ENCODE results near the gene APOA4.
A peak's percentile ranks its signal among the peaks of the same experiment; 100 is the strongest.

The APOA4 gene

DNA sequence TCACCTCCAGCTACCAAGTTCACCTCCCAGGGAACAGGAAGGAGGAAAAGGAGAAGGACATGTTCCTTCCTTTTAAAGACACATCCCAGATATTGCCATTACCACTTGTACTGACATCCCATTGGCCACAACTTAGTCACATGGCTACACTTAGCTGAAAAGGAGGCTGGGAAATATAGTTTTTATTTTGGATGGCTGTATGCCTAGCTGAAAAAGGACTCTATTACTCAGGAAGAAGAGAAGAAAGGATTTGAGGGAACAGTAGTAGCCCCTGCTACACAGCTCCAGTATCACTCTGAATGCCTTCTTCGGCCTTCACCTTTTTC lies 29.4 kb downstream of the APOA4 start:
- DNase-seq (ENCODE audit: low spot score in 2 of 2), result peak in 1 of 2 experiments; percentile 35
- in situ Hi-C loops (cut with MboI; ENCODE audit: low sequenced_read_pairs), result loop anchor here (5.0 kb wide), 1 partner anchor 309 kb away; no protein-coding TSS in a partner anchor
- no peaks in the 10 kb centered on the region for H3K9me3 ChIP-seq
- H3K4me1 ChIP-seq, result peaks cover 4% of the 10 kb centered on the region; the same call in 1 of the 2 replicates
- H3K36me3 ChIP-seq (replicated peaks), result no peaks in the 10 kb centered on the region
- H3K4me3 ChIP-seq, result no peak overlapping the region
- no peaks in the 10 kb centered on the region for H3K27me3 ChIP-seq (ENCODE audit: low read depth)

DNA sequence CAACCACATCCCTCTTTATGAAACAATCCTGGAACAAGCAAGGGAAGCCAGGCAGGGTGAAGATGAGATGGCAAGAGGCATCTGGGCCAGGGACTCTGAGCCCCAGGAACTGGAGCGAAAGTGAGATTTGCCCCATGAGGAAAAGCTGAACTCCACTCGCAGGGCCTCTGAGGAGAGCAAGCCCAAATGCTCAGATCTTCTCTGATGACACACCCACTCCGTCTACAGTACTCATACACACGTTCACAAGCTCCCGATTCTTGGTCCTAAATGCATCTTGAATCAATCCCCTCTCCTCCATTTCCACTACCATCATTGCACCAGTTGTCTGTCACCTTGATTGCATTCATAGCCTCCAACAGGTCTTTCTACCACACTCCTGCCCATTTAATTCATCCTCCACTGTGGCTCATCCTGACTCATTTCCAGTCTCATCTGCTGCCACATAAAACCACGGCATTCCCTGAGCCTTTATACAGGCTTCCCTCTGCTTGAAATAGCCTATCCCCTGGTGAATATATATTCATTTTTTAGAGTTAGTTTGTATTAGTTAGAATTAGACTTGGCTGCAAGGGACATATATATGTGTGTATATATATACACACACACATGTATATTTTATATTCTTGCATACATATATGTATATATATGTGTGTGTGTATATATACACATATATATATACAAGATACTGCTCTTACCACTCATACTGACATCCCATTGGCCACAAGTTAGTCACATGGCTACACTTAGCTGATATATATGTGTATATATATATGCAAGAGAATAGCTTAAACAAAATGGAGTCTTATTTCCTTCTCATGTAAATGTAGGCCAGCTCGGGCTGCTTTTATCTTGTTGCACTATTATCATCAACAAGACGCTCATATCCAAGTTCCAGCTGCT lies 30.0 kb downstream of the APOA4 start:
- H3K27me3 ChIP-seq (ENCODE audit: low read depth), result no peaks in the 10 kb centered on the region
- no peak for DNase-seq (ENCODE audit: low spot score in 2 of 2)
- H3K4me3 ChIP-seq, result no peak overlapping the region
- H3K9me3 ChIP-seq, result no peaks in the 10 kb centered on the region; the same call in 1 of the 2 replicates
- peaks cover 8% of the 10 kb centered on the region for H3K4me1 ChIP-seq
- in situ Hi-C loops (cut with MboI; ENCODE audit: low sequenced_read_pairs), result loop anchor here (5.0 kb wide), 1 partner anchor 309 kb away; no protein-coding TSS in a partner anchor
- no peaks in the 10 kb centered on the region for H3K36me3 ChIP-seq (replicated peaks)

DNA sequence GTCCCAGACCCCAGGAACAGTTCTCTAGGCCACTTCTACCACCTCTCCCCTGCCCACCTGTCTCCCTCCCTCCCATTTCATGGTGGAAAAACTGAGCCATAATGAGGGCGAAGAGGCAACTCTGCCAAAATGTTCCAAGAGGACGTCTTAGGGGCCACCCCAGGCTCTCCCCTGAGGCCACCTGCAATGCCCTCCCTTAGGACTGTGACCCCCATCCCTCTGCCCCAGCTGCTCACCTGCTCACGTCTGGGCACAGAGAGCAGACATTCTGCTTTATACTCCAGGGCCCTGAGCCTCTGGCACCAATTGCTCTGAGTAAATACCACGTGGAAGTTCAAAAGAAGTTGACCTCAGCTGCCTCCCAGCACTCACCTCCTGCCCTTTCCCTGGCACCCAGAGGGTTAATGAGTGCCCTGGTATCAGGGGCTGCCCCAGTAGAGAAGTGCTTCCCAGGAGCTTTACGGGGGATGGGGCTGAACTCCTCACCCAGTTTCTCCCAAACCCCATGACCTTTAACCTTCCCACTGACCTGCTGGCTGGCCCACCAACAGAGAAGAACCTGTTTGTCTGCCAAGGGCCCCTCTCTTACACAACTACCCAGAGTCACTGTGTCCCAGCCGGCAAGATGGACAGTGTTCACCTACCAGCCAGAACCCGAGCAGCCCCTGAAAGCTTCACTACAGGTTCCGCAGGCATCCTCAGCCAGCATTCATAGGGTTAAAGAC lies 30.8 kb downstream of the APOA4 start:
- H3K4me3 ChIP-seq, result no peak overlapping the region
- in situ Hi-C loops (cut with MboI; ENCODE audit: low sequenced_read_pairs), result loop anchor here (5.0 kb wide), 1 partner anchor 310 kb away; no protein-coding TSS in a partner anchor
- H3K9me3 ChIP-seq, result no peaks in the 10 kb centered on the region; the same call in 1 of the 2 replicates
- peaks cover 8% of the 10 kb centered on the region for H3K4me1 ChIP-seq
- no peaks in the 10 kb centered on the region for H3K36me3 ChIP-seq (replicated peaks)
- no peaks in the 10 kb centered on the region for H3K27me3 ChIP-seq (ENCODE audit: low read depth)
- DNase-seq (ENCODE audit: low spot score in 2 of 2), result no peak

DNA sequence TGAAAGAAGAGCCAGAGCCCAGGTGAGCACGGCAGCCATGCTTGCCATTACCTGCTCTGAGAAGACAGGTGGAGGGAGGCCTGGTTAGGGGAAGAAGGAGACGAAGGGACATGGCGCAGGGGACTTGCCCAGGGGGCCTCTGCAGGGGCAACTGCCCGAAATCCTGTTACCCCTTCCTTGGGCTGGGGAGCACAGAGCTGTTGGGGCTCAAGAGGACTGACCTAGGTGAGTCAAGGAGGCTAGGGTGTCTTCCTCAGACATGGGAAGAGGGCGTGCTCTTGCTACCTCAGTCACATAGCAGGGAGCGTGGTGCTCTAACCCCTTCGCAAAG lies 31.3 kb downstream of the APOA4 start, which contains the start of gene APOA5:
Gene APOA5 (minus strand): TSS at position 67 of the 331 bp plus-strand sequence. CDS start 19 bp downstream, at position 48.
- H3K4me3 ChIP-seq, result no peak within 1 kb of the TSS
- H3K9me3 ChIP-seq, result no peaks in the 10 kb centered on the region; the same call in 1 of the 2 replicates
- H3K27me3 ChIP-seq (ENCODE audit: low read depth), result no peaks in the 10 kb centered on the region
- no peak for DNase-seq (ENCODE audit: low spot score in 2 of 2)
- H3K4me1 ChIP-seq, result peaks cover 8% of the 10 kb centered on the region
- in situ Hi-C loops (cut with MboI; ENCODE audit: low sequenced_read_pairs), result loop anchor here (5.0 kb wide), 1 partner anchor 311 kb away; no protein-coding TSS in a partner anchor
- no peaks in the 10 kb centered on the region for H3K36me3 ChIP-seq (replicated peaks)

- peak; percentile 62 to 90 for DNase-seq (ENCODE audit: low spot score in 2 of 2)
- Histone ChIP-seq H3K4me3 (no peak overlapping the region), H3K27me3 (ENCODE audit: low read depth) (no peaks in the 10 kb centered on the region), H3K9me3 (no peaks in the 10 kb centered on the region; the same call in 1 of the 2 replicates), H3K36me3 (replicated peaks) (peaks cover 4% of the 10 kb centered on the region), H3K4me1 (peaks cover 8% of the 10 kb centered on the region)
- in situ Hi-C loops (cut with MboI; ENCODE audit: low sequenced_read_pairs), result loop anchor here (5.0 kb wide), 1 partner anchor 311 kb away; no protein-coding TSS in a partner anchor
Measured at GRCh38 chr11:116791002-116791812, 31.9 kb downstream of the APOA4 start.

DNA sequence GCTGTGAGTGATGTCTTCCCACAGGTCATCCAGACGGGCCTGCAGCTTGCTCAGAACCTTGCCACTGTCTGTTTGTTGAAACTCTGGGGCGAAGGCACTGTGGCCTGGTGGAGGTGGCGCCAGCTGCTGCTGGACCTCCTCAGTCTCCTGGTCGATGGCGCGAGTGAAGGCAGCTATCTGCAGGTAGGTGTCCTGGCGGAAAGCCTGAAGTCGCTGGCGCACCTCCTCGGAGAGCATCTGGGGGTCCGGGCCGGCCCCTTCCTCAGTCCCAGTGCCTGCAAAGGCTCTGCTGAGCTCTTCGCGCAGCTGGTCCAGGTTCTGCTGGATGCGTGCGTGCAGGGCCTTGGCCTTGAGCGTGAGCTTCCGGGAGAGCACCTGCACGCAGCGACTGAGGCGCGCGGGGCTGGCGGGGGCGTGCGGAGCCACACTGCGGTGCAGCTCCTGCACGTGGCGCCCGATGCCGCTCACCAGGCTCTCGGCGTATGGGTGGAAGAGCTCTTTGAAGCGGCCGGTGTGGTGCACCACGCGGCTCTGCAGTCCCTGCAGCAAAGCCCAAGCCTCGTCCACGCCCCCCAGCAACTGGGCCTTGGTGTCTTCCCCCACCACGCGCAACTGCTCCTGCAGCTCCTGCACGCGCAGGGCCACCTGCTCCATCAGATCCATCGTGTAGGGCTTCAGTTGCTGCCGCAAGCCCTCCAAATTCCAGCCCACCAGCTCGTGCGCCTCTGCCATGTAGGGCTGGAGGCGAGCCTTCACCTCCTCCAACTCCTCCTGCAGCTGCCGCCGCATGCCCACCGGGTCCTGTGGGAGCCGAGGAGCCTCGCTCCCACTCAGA lies 32.7 kb downstream of the APOA4 start:
- no peak for DNase-seq (ENCODE audit: low spot score in 2 of 2)

DNA sequence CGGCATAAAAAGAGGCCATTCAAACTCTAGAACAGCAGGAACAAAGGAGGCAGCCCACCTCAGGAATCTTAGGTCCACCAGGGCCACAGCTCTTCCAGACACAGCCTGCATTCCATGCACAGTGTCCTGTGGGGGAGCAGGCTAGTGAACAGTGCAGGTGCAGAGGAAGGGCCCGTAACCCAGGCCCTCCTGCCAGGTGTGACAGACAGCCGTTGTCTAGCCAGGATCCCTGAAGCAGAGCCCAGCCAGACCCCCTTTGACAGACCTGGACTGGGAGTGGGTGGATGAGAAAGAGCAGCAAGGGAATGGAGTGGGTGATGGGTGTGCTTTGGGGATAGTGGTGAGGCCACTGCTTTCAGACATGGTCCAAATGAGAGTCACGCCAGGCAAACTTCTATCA lies 34.1 kb downstream of the APOA4 start:
- Histone ChIP-seq H3K9me3 (no peaks in the 10 kb centered on the region; the same call in 1 of the 2 replicates), H3K4me3 (no peak overlapping the region), H3K36me3 (replicated peaks) (peaks cover 27% of the 10 kb centered on the region), H3K27me3 (ENCODE audit: low read depth) (no peaks in the 10 kb centered on the region), H3K4me1 (peaks cover 8% of the 10 kb centered on the region)
- DNase-seq (ENCODE audit: low spot score in 2 of 2), result no peak
- in situ Hi-C loops (cut with MboI; ENCODE audit: low sequenced_read_pairs), result no loop called here

More for the DNA sequence above, 32.7 kb downstream of the APOA4 start:
- H3K9me3 ChIP-seq, result no peaks in the 10 kb centered on the region; the same call in 1 of the 2 replicates
- H3K4me1 ChIP-seq, result peaks cover 8% of the 10 kb centered on the region
- H3K4me3 ChIP-seq, result no peak overlapping the region
- H3K27me3 ChIP-seq (ENCODE audit: low read depth), result no peaks in the 10 kb centered on the region
- H3K36me3 ChIP-seq (replicated peaks), result peaks cover 12% of the 10 kb centered on the region
- in situ Hi-C loops (cut with MboI; ENCODE audit: low sequenced_read_pairs), result loop anchor here (5.0 kb wide), 1 partner anchor 312 kb away; no protein-coding TSS in a partner anchor

DNA sequence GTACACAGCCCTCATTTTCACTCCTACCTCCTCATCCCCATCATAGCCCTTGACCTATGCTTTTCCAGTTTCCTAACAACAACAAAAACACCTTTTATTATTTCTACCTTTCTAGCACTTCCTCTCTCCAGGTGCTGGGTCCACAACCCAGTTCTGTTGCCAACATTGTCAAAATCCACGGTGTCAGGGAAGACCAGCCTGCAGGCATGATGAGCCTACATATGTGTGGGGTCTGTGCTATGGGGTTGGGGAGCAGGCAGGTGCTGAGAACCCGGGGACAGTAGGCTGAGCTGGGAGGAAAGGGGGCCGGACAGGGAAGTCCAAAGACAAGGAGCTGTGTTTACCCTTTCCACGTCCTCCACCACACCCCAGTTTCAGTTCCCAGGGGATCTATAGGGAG lies 34.6 kb downstream of the APOA4 start:
- no peaks in the 10 kb centered on the region for H3K27me3 ChIP-seq (ENCODE audit: low read depth)
- H3K4me1 ChIP-seq, result peaks cover 6% of the 10 kb centered on the region
- in situ Hi-C loops (cut with MboI; ENCODE audit: low sequenced_read_pairs), result no loop called here
- DNase-seq (ENCODE audit: low spot score in 2 of 2), result no peak
- H3K4me3 ChIP-seq, result peak overlapping the region; percentile 77
- H3K36me3 ChIP-seq (replicated peaks), result peaks cover 31% of the 10 kb centered on the region
- no peaks in the 10 kb centered on the region; the same call in 1 of the 2 replicates for H3K9me3 ChIP-seq

- in situ Hi-C loops (cut with MboI; ENCODE audit: low sequenced_read_pairs), result no loop called here
- Histone ChIP-seq H3K27me3 (ENCODE audit: low read depth) (no peaks in the 10 kb centered on the region), H3K36me3 (replicated peaks) (peaks cover 37% of the 10 kb centered on the region), H3K9me3 (no peaks in the 10 kb centered on the region; the same call in 1 of the 2 replicates), H3K4me3 (peak within 1 kb of the TSS; percentile 77), H3K4me1 (peaks cover 4% of the 10 kb centered on the region; the same call in 1 of the 2 replicates)
- DNase-seq (ENCODE audit: low spot score in 2 of 2), result peak; percentile 21 to 80
Measured at GRCh38 chr11:116787786-116788486, 35.2 kb downstream of the APOA4 start, which contains the start of gene ZPR1. ZPR1 (minus strand) TSS chr11:116788023; CDS start chr11:116787990, 33 bp downstream.

- Histone ChIP-seq H3K36me3 (replicated peaks) (peaks cover 42% of the 10 kb centered on the region), H3K9me3 (no peaks in the 10 kb centered on the region; the same call in 1 of the 2 replicates), H3K4me3 (peak overlapping the region; percentile 77), H3K27me3 (ENCODE audit: low read depth) (no peaks in the 10 kb centered on the region), H3K4me1 (peaks cover 4% of the 10 kb centered on the region; the same call in 1 of the 2 replicates)
- in situ Hi-C loops (cut with MboI; ENCODE audit: low sequenced_read_pairs), result no loop called here
- no peak for DNase-seq (ENCODE audit: low spot score in 2 of 2)
Measured at GRCh38 chr11:116787436-116787785, 35.7 kb downstream of the APOA4 start.

DNA sequence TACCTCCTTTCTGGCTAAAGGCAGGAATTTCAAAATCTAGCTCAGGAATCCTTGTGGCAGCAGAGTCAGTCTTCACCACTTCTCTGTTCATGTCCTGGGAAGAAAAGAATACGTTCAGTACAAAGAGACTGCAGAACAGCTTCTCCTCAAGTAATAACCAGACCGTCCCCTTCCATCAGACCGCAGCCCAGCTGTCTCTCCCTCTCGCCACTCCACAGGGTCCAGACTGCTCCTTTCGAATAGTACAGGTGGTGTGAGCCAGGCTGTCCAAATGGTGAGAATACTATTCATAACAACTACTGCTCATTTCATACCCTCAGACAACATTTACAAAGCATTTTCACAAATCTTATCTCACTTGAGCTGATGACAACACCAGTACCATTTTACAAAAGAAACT lies 36.1 kb downstream of the APOA4 start:
- in situ Hi-C loops (cut with MboI; ENCODE audit: low sequenced_read_pairs), result no loop called here
- no peaks in the 10 kb centered on the region for H3K27me3 ChIP-seq (ENCODE audit: low read depth)
- DNase-seq (ENCODE audit: low spot score in 2 of 2), result no peak
- peaks cover 4% of the 10 kb centered on the region; the same call in 1 of the 2 replicates for H3K4me1 ChIP-seq
- H3K9me3 ChIP-seq, result no peaks in the 10 kb centered on the region; the same call in 1 of the 2 replicates
- peak overlapping the region; percentile 77 for H3K4me3 ChIP-seq
- H3K36me3 ChIP-seq (replicated peaks), result peaks cover 47% of the 10 kb centered on the region

DNA sequence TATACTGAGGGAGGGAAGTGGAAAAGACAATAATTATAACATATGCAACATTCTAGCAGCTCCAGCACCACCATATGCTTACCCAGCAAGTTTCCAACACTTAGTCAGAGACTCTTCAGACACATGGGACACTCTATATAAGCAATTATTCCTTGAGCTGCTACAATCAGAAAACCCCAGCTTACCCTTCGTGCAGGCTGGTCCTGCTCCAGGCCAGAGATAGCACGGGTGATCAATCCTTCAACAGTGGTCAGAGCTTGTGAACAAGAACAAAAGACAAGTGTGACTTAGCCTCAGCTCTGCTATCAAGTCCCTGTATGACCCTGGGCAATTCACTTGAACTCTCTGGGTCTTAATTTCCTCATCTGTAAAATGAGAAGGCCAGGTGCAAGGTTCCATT lies 36.8 kb downstream of the APOA4 start:
- no peaks in the 10 kb centered on the region; the same call in 1 of the 2 replicates for H3K9me3 ChIP-seq
- no peak for DNase-seq (ENCODE audit: low spot score in 2 of 2)
- in situ Hi-C loops (cut with MboI; ENCODE audit: low sequenced_read_pairs), result no loop called here
- H3K36me3 ChIP-seq (replicated peaks), result peaks cover 51% of the 10 kb centered on the region
- H3K4me1 ChIP-seq, result peaks cover 4% of the 10 kb centered on the region; the same call in 1 of the 2 replicates
- H3K4me3 ChIP-seq, result no peak overlapping the region; the same call in 1 of the 2 replicates
- H3K27me3 ChIP-seq (ENCODE audit: low read depth), result no peaks in the 10 kb centered on the region
